ENCODE measurements around the gene MLXIPL. TPM values are rescaled to one million over a fixed set of nuclear protein-coding genes. Genes with fewer than 3 reads are reported as not detected.

Gene MLXIPL
- total RNA-seq, result not detected in 2 replicates

GRCh38 chr7:73623798-73624668 lies at the start of gene MLXIPL:
MLXIPL (minus strand) TSS chr7:73624522; CDS start chr7:73624492, 30 bp downstream.

GRCh38 chr7:73667344-73668102 lies 43.2 kb upstream of the MLXIPL start, which contains the start of gene VPS37D:
VPS37D (plus strand) TSS chr7:73667831; CDS start chr7:73667959, 128 bp downstream.

GRCh38 chr7:73578342-73579128 lies 45.8 kb downstream of the MLXIPL start, which contains the start of gene TBL2:
TBL2 (minus strand) TSS chr7:73578579; CDS start chr7:73578549, 30 bp downstream.

GRCh38 chr7:73557397-73558257 lies 66.7 kb downstream of the MLXIPL start, which contains the start of gene BCL7B:
BCL7B (minus strand) TSS chr7:73557690; CDS start chr7:73557578, 112 bp downstream.

Other genes starting within 250 kb of the MLXIPL start
- gene FZD9, start 190.7 kb downstream of the MLXIPL start, total RNA-seq, result 0.53 and 1.2 TPM in 2 replicates
- 21.6 and 33.7 TPM in 2 replicates for gene BAZ1B, start 102.2 kb downstream of the MLXIPL start, total RNA-seq
- gene BCL7B, start 66.8 kb downstream of the MLXIPL start, total RNA-seq, result 56.7 and 79.0 TPM in 2 replicates
- 82.7 and 110 TPM in 2 replicates for gene TBL2, start 45.9 kb downstream of the MLXIPL start, total RNA-seq
- gene VPS37D, start 43.3 kb upstream of the MLXIPL start, total RNA-seq, result 3.7 and 5.2 TPM in 2 replicates
- 7.2 and 8.2 TPM in 2 replicates for gene DNAJC30, start 58.9 kb upstream of the MLXIPL start, total RNA-seq
- 99.5 and 104 TPM in 2 replicates for gene BUD23, start 59.1 kb upstream of the MLXIPL start, total RNA-seq
- 3.7 and 8.4 TPM in 2 replicates for gene STX1A, start 95.1 kb upstream of the MLXIPL start, total RNA-seq
- 27.6 and 33.4 TPM in 2 replicates for gene ABHD11, start 114.3 kb upstream of the MLXIPL start, total RNA-seq
- gene CLDN3, start 145.7 kb upstream of the MLXIPL start, total RNA-seq, result not detected in 2 replicates
- 6.1 and 6.7 TPM in 2 replicates for gene CLDN4, start 206.5 kb upstream of the MLXIPL start, total RNA-seq
- gene METTL27, start 218.0 kb upstream of the MLXIPL start, total RNA-seq, result 16.8 and 20.8 TPM in 2 replicates
- gene TMEM270, start 236.6 kb upstream of the MLXIPL start, total RNA-seq, result not detected in 2 replicates

All from myometrial cell (primary cell).